ENCODE measurements around the gene VPS4A. TPM values are rescaled to one million over a fixed set of nuclear protein-coding genes. Genes with fewer than 3 reads are reported as not detected.
A peak's percentile ranks its signal among the peaks of the same experiment; 100 is the strongest.

The VPS4A gene
- total and polyA plus RNA-seq, 2 donors (not counting 1 experiment from before 2014, with no cell fraction given), result 33.1 to 43.8 TPM

DNA sequence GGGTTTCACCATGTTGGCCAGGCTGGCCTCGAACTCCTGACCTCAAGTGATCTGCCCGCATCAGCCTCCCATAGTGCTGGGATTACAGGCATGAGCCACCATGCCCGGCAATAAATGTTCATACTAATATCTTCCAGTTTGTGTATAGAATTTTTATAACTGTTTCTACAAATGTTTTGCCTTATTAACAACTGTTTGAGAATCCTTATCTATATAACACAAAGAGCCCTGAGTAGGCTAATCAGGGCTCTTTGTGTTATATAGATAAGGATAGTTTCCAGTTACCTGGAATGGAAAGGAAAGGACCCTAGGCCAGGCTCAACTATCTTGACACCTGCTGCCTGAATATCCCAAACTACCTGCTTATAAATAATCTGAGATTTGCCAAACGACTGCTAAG lies 57.7 kb downstream of the VPS4A start:
- Histone ChIP-seq H2AFZ (ENCODE audit: insufficient read depth, low read depth, low read length, poor library complexity, severe bottlenecking) (no peak overlapping the region), H3K27me3 (replicated peaks in 1 of 4; ENCODE audit: control extremely low read depth in 1 of 4, control insufficient read depth in 3 of 4, insufficient read depth in 4 of 4, low read length in 3 of 4) (no peaks in the 10 kb centered on the region), H3K27ac (ENCODE audit: low read length in 2 of 2) (no peak overlapping the region), H4K20me1 (ENCODE audit: control insufficient read depth, insufficient read depth, low read length, poor library complexity, severe bottlenecking) (peaks cover 15% of the 10 kb centered on the region), H3K9me3 (ENCODE audit: control extremely low read depth in 1 of 3, control insufficient read depth in 2 of 3, insufficient read depth in 1 of 3, low read length in 2 of 3) (peaks cover 0 to 7% (median 0%) of the 10 kb centered on the region in 3 donors), H3K4me3 (ENCODE audit: control extremely low read depth in 1 of 5, extremely low read depth in 1 of 5, insufficient read depth in 1 of 5, low read depth in 2 of 5, low read length in 4 of 5) (no peak overlapping the region), H3K36me3 (replicated peaks in 1 of 2; ENCODE audit: control extremely low read depth in 1 of 2, control insufficient read depth in 1 of 2, extremely low read depth in 1 of 2, insufficient read depth in 2 of 2, low read length in 1 of 2) (peaks cover 3 to 55% of the 10 kb centered on the region in 2 experiments), H3K4me1 (ENCODE audit: control insufficient read depth in 2 of 2, insufficient read depth in 2 of 2, low read length in 2 of 2) (peaks cover 25 to 44% of the 10 kb centered on the region in 2 donors), H3K9ac (ENCODE audit: low read length) (no peak overlapping the region), H3K4me2 (replicated peaks; ENCODE audit: low read depth, low read length, poor library complexity, severe bottlenecking) (no peak overlapping the region), H3K79me2 (ENCODE audit: control insufficient read depth, insufficient read depth, low read length) (peaks cover 21% of the 10 kb centered on the region)
- intact Hi-C loops (cut with micrococcal nuclease), result no loop called here
- POLR2A ChIA-PET, result no interaction called here
- Mint-ChIP-seq H3K27me3 (no peaks in the 10 kb centered on the region), H3K27ac (peak overlapping the region; percentile 13), H3K4me1 (peaks cover 39% of the 10 kb centered on the region), H3K4me3 (no peak overlapping the region), H3K9me3 (ENCODE audit: insufficient read depth) (peaks cover 3% of the 10 kb centered on the region)
- CTCF ChIA-PET, result no interaction called here
- WGBS (ENCODE audit: insufficient coverage), result 92% methylated on average over 1 of the region's 4 CpGs
- ATAC-seq (ENCODE audit: low read depth) (no peak), DNase-seq (no peak)
- TF ChIP-seq, protein P1, sequence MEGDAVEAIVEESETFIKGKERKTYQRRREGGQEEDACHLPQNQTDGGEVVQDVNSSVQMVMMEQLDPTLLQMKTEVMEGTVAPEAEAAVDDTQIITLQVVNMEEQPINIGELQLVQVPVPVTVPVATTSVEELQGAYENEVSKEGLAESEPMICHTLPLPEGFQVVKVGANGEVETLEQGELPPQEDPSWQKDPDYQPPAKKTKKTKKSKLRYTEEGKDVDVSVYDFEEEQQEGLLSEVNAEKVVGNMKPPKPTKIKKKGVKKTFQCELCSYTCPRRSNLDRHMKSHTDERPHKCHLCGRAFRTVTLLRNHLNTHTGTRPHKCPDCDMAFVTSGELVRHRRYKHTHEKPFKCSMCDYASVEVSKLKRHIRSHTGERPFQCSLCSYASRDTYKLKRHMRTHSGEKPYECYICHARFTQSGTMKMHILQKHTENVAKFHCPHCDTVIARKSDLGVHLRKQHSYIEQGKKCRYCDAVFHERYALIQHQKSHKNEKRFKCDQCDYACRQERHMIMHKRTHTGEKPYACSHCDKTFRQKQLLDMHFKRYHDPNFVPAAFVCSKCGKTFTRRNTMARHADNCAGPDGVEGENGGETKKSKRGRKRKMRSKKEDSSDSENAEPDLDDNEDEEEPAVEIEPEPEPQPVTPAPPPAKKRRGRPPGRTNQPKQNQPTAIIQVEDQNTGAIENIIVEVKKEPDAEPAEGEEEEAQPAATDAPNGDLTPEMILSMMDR (IDR thresholded peaks at IDR 0.05), result no peak
- no peak for TF ChIP-seq EZH2 (IDR thresholded peaks at IDR 0.05; ENCODE audit: borderline replicate concordance, insufficient read depth, low read depth, low read length, poor library complexity, severe bottlenecking)

DNA sequence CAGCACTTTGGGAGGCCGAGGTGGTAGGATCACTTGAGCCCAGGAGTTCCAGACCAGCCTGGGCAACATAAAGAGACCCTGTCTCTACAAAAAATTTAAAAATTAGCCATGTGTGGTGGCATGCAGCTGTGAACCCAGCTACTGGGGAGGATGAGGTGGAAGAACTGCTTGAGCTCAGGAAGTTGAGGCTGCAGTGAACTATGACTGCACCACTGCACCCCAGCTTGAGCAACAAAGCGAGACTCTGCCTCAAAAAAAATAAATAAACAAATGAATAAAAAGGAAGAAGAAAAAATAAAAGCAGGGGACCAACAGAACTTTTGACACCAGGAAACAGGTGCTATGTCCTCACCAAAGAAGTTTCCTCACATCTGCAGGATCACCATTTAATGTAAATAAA lies 60.4 kb downstream of the VPS4A start:
- intact Hi-C loops (cut with micrococcal nuclease), result loop anchor here (2.0 kb wide), 1 partner anchor 13 kb away; no protein-coding TSS in a partner anchor
- H3K27ac ChIP-seq (ENCODE audit: low read length in 2 of 2), result peak overlapping the region; percentile 70 to 74
- peaks cover 3% of the 10 kb centered on the region for H3K9me3 Mint-ChIP-seq (ENCODE audit: insufficient read depth)
- H3K9me3 ChIP-seq (ENCODE audit: control extremely low read depth in 1 of 3, control insufficient read depth in 2 of 3, insufficient read depth in 1 of 3, low read length in 2 of 3), result peaks cover 0 to 7% (median 0%) of the 10 kb centered on the region in 3 donors
- H4K20me1 ChIP-seq (ENCODE audit: control insufficient read depth, insufficient read depth, low read length, poor library complexity, severe bottlenecking), result no peaks in the 10 kb centered on the region
- no peaks in the 10 kb centered on the region for H3K27me3 ChIP-seq (replicated peaks in 1 of 4; ENCODE audit: control extremely low read depth in 1 of 4, control insufficient read depth in 3 of 4, insufficient read depth in 4 of 4, low read length in 3 of 4)
- ATAC-seq (ENCODE audit: low read depth) (peak; percentile 79), DNase-seq (peak; percentile 73)
- H3K4me2 ChIP-seq (replicated peaks; ENCODE audit: low read depth, low read length, poor library complexity, severe bottlenecking), result peak overlapping the region; percentile 54
- H3K4me3 ChIP-seq (ENCODE audit: control extremely low read depth in 1 of 5, extremely low read depth in 1 of 5, insufficient read depth in 1 of 5, low read depth in 2 of 5, low read length in 4 of 5), result no peak overlapping the region
- no peak for TF ChIP-seq EZH2 (IDR thresholded peaks at IDR 0.05; ENCODE audit: borderline replicate concordance, insufficient read depth, low read depth, low read length, poor library complexity, severe bottlenecking)
- TF ChIP-seq, protein P1 (IDR thresholded peaks at IDR 0.05), result no peak
- peaks cover 34% of the 10 kb centered on the region for H3K79me2 ChIP-seq (ENCODE audit: control insufficient read depth, insufficient read depth, low read length)
- H2AFZ ChIP-seq (ENCODE audit: insufficient read depth, low read depth, low read length, poor library complexity, severe bottlenecking), result no peak overlapping the region
- peak overlapping the region; percentile 86 for H3K27ac Mint-ChIP-seq
- peak overlapping the region; percentile 68 for H3K4me3 Mint-ChIP-seq
- H3K27me3 Mint-ChIP-seq, result no peaks in the 10 kb centered on the region
- H3K4me1 Mint-ChIP-seq, result peaks cover 42% of the 10 kb centered on the region
- peaks cover 25 to 44% of the 10 kb centered on the region in 2 donors for H3K4me1 ChIP-seq (ENCODE audit: control insufficient read depth in 2 of 2, insufficient read depth in 2 of 2, low read length in 2 of 2)
- no CpG with 5 or more reads among the region's 2 CpGs for WGBS (ENCODE audit: insufficient coverage)
- CTCF ChIA-PET, result interaction anchor here (0.8 to 0.9 kb wide), 2 partner anchors 13 to 221 kb away, joined by 3 read pairs; no protein-coding TSS in a partner anchor
- POLR2A ChIA-PET, result no interaction called here
- H3K9ac ChIP-seq (ENCODE audit: low read length), result no peak overlapping the region
- peaks cover 4 to 41% of the 10 kb centered on the region in 2 experiments for H3K36me3 ChIP-seq (replicated peaks in 1 of 2; ENCODE audit: control extremely low read depth in 1 of 2, control insufficient read depth in 1 of 2, extremely low read depth in 1 of 2, insufficient read depth in 2 of 2, low read length in 1 of 2)

All from B cell (primary cell).